PFSK-1 (cell line): ENCODE data around the gene KCNK3.

Source experiments
- POLR2AphosphoS5 ChIP-seq: IDR thresholded peaks from 2 replicates; pipeline ENCODE4 v1.6.1; 2012; ENCODE audit warnings: low read depth, mild to moderate bottlenecking, control low read depth, low read length, moderate library complexity
- REST ChIP-seq, 2 experiments: IDR thresholded peaks; 2 replicates each; pipeline versions ENCODE4 v1.6.1 to v1.8.0; 2011 to 2012; ENCODE audit warnings: low read depth in 2 of 2, low read length in 2 of 2, control low read depth in 1 of 2, inconsistent platforms in 1 of 2, mild to moderate bottlenecking in 1 of 2, moderate library complexity in 1 of 2; ENCODE audit not compliant: insufficient read depth in 1 of 2

- no peak for TF ChIP-seq POLR2AphosphoS5
- no peak for TF ChIP-seq REST (IDR thresholded peaks at IDR 0.05; ENCODE audit: insufficient read depth in 1 of 2, low read depth in 2 of 2, low read length in 2 of 2)
Observed at GRCh38 chr2:26724784-26725520, 32.4 kb downstream of the KCNK3 start.
